IMR-90 (cell line): ENCODE data around the gene LTO1.

Source experiments
- BHLHE40 ChIP-seq: fragments of 150-350 bp; IDR thresholded peaks from 2 replicates; pipeline ENCODE4 v1.6.1; 2016; ENCODE audit warnings: mild to moderate bottlenecking, low read depth, low read length
- CEBPB ChIP-seq: IDR thresholded peaks from 2 replicates; pipeline ENCODE4 v1.6.1; 2012; ENCODE audit warnings: low read depth, low read length, improper control_type of control experiment
- CHD1 ChIP-seq: IDR thresholded peaks from 2 replicates; pipeline ENCODE4 v1.6.1; 2012; ENCODE audit warnings: low read depth, low read length, improper control_type of control experiment
- MAFK ChIP-seq: IDR thresholded peaks from 2 replicates; pipeline ENCODE4 v1.6.1; 2012; ENCODE audit warnings: low read depth, low read length, improper control_type of control experiment
- MXI1 ChIP-seq: IDR thresholded peaks from 2 replicates; pipeline ENCODE4 v1.6.1; 2012; ENCODE audit warnings: low read depth, mild to moderate bottlenecking, low read length, moderate library complexity, borderline replicate concordance
- NFE2L2 ChIP-seq: fragments of 150-350 bp; IDR thresholded peaks from 2 replicates; pipeline ENCODE4 v1.6.1; 2016; ENCODE audit warnings: low read depth, mild to moderate bottlenecking, low read length
- POLR2A ChIP-seq: IDR thresholded peaks from 2 replicates; pipeline ENCODE4 v1.6.1; 2012; ENCODE audit warnings: mild to moderate bottlenecking, low read depth, low read length
- RAD21 ChIP-seq: IDR thresholded peaks from 2 replicates; pipeline ENCODE4 v1.6.1; 2012; ENCODE audit warnings: low read length, improper control_type of control experiment
- RCOR1 ChIP-seq: IDR thresholded peaks from 2 replicates; pipeline ENCODE4 v1.6.1; 2012; ENCODE audit warnings: mild to moderate bottlenecking, low read length, improper control_type of control experiment; ENCODE audit not compliant: insufficient replicate concordance
- RFX5 ChIP-seq: IDR thresholded peaks from 2 replicates; pipeline ENCODE4 v1.8.0; 2012; ENCODE audit warnings: low read depth, mild to moderate bottlenecking, low read length, moderate library complexity
- TF ChIP-seq, protein P1 (sequence below): conservative IDR thresholded peaks from 2 replicates; pipeline ENCODE4 v1.5.1; 2012; ENCODE audit warnings: mild to moderate bottlenecking, low read depth, low read length, improper control_type of control experiment
- TF ChIP-seq, protein P2 (sequence below): fragments of 150-350 bp; IDR thresholded peaks from 2 replicates; pipeline ENCODE4 v1.6.1; 2017; ENCODE audit warnings: mild to moderate bottlenecking, antibody characterized with exemption, low read length, low read depth
- TF ChIP-seq, protein P3 (sequence below): fragments of 150-350 bp; IDR thresholded peaks from 2 replicates; pipeline ENCODE4 v1.6.1; 2016; ENCODE audit warnings: low read depth, mild to moderate bottlenecking, low read length, moderate library complexity, borderline replicate concordance

DNA sequence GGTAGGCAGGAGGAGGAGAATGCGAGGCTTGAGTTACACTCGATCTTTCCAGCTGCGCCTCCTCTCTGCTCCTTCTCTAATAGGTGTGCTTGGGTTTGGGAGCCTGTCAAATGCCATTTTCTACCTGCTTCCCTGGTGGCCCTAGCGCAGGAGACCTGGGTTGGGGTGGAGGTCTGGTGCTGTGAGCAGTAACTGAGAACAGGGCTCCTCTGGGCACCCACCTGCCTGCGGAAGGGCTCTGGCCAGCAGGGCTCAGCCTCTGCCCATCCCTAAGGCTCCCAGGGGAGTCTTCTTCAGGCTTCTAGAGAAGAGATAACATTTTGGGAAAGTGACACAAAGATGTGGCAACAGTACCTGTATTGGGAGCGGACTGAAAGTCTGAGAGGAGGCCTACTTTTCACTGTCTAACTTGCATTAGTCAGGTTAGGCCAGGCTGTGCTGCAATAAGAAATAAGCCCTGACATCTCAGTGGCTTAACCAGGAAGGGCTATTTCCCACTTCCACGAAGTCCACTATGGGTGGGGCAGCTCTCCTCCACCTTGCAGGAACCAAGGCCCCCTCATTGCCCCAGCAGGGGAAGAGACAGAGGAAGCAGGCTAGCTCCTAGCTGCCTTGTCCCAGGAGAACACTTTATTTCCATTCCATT is 7.7 kb upstream of the LTO1 start:
- TF ChIP-seq RCOR1 = no peak
- TF ChIP-seq RAD21 = no peak
- TF ChIP-seq, protein P1, sequence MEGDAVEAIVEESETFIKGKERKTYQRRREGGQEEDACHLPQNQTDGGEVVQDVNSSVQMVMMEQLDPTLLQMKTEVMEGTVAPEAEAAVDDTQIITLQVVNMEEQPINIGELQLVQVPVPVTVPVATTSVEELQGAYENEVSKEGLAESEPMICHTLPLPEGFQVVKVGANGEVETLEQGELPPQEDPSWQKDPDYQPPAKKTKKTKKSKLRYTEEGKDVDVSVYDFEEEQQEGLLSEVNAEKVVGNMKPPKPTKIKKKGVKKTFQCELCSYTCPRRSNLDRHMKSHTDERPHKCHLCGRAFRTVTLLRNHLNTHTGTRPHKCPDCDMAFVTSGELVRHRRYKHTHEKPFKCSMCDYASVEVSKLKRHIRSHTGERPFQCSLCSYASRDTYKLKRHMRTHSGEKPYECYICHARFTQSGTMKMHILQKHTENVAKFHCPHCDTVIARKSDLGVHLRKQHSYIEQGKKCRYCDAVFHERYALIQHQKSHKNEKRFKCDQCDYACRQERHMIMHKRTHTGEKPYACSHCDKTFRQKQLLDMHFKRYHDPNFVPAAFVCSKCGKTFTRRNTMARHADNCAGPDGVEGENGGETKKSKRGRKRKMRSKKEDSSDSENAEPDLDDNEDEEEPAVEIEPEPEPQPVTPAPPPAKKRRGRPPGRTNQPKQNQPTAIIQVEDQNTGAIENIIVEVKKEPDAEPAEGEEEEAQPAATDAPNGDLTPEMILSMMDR = no peak
- TF ChIP-seq RFX5 = no peak
- TF ChIP-seq CHD1 = no peak
- TF ChIP-seq, protein P2, sequence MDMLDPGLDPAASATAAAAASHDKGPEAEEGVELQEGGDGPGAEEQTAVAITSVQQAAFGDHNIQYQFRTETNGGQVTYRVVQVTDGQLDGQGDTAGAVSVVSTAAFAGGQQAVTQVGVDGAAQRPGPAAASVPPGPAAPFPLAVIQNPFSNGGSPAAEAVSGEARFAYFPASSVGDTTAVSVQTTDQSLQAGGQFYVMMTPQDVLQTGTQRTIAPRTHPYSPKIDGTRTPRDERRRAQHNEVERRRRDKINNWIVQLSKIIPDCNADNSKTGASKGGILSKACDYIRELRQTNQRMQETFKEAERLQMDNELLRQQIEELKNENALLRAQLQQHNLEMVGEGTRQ = no peak
- no peak for TF ChIP-seq POLR2A
- no peak for TF ChIP-seq BHLHE40
- no peak for TF ChIP-seq MAFK
- no peak for TF ChIP-seq CEBPB
- TF ChIP-seq, protein P3, sequence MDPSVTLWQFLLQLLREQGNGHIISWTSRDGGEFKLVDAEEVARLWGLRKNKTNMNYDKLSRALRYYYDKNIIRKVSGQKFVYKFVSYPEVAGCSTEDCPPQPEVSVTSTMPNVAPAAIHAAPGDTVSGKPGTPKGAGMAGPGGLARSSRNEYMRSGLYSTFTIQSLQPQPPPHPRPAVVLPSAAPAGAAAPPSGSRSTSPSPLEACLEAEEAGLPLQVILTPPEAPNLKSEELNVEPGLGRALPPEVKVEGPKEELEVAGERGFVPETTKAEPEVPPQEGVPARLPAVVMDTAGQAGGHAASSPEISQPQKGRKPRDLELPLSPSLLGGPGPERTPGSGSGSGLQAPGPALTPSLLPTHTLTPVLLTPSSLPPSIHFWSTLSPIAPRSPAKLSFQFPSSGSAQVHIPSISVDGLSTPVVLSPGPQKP = no peak
- no peak for TF ChIP-seq NFE2L2
- TF ChIP-seq MXI1 = no peak
